Stimulated activated CD4-positive, alpha-beta T cell treated with anti-CD3 and anti-CD28 coated beads, Interleukin-15, amount 100 ng/mL, for 1 hour (primary cell): ENCODE results near the gene ZC3H18.
A peak's percentile ranks its signal among the peaks of the same experiment; 100 is the strongest.

Experiments
- DNase-seq, 2 donors: peaks; one replicate each; pipeline ENCODE4 v3.0.0-alpha.2; 2020; ENCODE audit warnings: low read depth in 1 of 2, low spot score in 1 of 2

ZC3H18 gene

DNA sequence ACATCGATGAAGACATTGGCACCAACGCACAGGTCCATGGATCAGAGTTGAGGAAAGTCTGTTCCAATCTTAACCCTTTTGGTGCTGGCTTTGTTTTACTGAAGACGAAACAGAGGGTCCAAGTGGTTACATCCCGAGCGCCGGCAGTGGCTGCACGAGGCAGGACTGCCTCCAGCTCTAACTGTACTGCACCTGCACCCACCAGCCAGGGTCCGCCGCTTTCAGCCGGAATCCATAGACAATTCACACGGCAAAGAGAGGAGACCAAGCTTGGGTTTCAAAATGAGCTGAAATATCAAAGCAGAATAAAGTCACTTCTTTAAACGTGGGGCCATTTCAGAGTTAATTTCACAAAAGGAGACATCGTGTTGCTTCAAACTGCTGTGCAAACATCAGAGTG is 21.2 kb upstream of the ZC3H18 start:
- no peak for DNase-seq

DNA sequence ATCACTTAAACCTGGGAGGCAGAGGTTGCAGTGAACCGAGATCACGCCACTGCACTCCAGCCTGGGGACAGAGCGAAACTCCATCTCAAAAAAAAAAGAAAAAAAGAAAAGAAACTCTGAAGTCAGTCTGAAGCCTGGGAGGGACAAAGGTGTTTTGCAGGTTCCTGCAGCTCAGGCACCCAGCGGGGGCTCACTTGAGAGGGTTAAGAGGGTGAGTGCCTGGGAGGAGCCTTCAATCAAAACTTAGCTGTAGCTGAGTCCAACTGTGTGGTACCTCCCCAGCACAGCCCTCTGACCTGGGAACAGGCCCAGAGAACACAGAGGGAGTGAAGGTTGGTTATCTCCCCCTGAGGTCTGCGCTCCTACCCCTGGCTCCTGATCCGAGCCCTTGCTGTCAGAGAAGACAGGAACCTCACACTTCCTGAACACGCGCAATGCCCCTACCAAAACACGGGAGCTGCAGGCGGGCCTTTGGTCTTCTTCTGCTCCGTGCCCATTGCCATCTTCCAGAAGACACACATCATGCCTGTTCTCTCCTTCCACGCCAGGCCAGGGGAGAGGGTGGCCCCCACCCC is 20.4 kb upstream of the ZC3H18 start:
- no peak for DNase-seq

DNA sequence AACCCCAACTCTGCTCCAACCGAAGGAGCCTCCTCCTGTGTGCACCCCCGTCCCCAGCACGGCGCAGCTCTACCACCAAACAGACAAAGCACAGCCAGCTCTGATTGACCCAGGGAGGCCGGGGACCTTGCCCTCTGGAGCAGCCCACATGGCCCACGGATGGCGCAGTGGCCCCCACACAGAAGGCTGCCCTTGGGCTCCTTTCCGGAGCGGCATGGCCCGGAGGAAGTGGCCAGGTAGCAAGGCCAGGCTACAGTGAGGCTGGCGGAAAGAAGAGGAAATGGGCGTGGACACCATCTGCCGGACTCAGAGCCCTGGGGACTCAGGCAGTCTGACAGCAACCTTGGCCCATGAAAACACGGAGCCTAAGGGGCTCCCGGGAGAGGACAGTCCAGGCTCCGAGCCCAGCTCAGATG is 19.9 kb upstream of the ZC3H18 start:
- no peak for DNase-seq

DNA sequence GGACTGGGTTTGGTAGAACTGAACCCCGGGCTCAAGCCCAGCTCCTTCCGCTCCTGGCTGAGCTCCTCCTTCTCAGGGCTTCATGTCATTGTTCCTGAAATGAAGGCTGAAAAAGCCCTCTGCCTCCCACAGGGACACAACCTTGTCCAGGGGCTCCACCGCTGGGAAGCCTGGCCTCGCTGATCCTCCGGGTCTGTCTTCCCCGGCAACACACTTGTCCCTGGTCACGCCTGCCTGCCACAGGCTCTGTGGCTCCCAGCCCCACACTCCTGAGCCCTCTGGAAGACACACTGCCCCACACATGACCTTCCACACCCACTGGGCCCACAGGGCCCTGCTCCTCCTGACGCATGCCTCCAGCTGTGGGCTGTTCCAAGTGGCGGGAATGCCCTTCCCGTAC is 18.0 kb upstream of the ZC3H18 start:
- DNase-seq: no peak

DNA sequence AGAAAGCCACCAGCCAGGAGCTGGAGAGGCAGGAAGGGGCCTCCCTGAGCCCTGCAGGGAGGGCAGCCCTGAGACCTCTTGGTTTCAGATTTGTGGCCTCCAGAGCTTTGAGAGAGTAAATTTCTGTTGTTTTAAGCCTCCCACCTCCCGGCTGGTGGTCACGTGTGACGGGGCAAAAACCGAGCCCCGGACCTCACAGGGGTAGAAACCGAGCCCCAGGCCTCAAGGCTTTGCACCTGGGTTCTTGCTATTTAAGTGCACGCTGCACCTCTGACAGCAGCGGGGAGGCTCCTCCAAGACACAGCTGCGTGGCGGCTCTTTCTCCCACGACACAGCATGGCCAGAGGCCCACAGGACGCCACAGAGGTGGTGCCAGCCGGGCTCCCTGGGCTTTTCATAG is 17.4 kb upstream of the ZC3H18 start:
- no peak for DNase-seq

DNA sequence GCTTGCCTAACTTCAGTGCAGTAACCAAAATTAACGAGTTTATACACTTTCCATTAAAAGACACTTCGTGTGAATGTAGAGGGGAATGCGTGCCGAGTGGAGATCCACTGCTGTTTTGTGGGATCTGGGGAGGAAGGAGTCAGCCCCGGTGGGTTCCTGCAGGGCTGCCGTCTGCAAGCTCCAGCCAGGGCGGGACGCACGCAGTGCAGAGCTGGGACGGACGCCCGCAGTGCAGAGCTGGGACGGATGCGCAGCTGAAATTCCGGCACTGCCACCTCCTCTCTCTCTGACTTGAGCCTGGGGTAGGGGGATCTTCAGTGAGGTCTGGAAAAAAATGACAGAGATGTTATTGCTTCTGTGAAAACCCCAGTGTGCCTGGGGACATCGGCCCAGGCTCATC is 16.5 kb upstream of the ZC3H18 start:
- DNase-seq: no peak

DNA sequence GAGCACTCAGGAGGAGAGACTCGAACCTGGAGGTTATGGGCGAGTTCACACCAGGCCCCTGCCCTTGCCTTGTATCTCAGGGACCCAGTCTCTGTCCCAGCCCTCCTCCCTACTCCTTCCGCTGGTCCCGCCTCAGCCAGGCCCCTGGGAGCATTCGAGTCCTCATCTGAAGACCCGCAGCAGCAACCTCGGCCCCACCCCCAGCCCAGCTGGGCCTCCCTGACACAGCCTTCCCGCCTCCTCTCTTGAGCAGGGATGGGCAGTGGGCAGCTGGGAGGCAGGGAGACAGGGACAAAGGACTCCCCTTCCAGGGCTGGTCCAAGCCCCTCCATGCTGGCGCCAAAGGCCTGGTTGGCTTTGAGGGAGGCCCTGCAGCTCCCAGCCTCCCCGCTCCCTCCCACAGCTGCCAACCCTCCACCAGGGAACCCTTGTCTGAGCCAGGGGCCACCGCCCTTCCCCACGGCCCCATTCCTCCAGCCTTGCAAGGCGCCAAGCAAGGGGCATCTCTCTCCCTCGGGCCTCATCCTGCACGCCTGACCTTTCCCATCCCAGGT is 15.4 kb upstream of the ZC3H18 start:
- DNase-seq: no peak

DNA sequence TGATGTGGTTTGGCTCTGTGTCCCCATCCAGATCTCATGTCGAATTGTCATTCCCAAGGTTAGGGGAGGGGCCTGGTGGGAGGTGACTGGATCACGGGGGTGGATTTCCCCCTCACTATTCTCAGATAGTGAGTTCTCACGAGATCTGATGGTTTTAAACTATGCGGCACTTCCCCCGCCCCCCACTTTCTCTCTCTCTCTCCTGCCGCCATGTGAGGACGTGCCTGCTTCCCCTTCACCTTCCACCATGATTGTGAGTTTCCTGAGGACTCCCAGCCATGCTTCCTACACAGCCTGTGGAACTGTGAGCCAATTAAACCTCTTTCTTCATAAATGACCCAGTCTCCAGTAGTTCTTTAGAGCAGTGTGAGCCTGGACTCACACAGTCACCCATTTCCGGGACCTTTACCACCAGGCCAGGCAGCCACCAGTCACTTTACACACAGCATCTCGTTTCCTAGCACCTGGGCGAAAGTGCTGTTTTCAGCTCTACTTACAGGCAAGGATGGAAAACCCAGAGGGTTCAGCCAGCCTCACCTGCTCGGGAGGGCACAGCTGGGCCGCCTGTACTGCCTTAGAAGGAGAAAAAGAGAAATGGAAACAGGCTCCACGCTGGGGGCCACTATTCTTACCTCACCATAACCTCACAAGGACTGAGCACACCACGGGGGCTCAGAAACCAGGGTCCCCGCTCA is 13.8 kb upstream of the ZC3H18 start:
- no peak for DNase-seq

DNA sequence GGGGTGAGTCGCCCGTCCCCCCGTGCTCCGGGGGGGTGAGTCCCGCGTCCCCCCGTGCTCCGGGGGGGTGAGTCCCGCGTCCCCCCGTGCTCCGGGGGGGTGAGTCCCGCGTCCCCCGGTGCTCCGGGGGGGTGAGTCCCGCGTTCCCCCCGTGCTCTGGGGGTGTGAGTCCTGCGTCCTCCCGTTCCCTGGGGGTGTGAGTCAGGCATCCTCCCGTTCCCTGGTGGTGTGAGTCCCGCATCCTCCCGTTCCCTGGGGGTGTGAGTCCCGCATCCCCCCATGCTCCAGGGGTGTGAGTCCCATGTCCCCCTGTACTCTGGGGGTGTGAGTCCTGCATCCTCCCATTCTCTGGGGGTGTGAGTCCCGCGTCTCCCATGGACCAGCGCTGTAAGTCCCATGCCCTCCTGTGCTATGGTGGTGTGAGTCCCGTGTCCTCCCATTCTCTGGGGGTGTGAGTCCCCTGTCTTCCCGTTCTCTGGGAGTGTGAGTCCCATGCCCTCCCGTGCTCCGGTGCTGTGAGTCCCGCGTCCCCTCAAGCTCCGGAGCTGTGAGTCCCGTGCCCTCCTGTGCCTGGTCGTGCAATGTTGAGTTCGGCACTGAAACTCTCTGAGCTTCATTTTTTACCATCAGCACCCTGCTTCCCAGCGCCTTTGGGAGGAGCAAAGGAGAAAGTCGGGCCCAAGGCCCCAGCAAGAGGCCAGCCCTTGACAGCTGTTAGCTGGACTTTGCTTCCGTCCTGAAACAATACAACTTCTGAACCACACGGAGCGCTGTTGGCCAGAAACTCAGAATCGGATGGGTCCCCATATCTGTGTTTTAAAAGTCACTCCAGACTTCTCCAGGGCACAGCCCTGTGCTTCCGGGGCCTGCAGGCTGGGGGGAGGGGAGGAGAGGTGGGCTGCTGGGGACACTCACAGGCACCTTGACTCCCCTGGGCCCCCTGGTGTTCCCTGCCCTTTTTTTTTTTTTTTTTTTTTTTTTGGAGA is 11.5 kb upstream of the ZC3H18 start:
- DNase-seq: no peak

DNA sequence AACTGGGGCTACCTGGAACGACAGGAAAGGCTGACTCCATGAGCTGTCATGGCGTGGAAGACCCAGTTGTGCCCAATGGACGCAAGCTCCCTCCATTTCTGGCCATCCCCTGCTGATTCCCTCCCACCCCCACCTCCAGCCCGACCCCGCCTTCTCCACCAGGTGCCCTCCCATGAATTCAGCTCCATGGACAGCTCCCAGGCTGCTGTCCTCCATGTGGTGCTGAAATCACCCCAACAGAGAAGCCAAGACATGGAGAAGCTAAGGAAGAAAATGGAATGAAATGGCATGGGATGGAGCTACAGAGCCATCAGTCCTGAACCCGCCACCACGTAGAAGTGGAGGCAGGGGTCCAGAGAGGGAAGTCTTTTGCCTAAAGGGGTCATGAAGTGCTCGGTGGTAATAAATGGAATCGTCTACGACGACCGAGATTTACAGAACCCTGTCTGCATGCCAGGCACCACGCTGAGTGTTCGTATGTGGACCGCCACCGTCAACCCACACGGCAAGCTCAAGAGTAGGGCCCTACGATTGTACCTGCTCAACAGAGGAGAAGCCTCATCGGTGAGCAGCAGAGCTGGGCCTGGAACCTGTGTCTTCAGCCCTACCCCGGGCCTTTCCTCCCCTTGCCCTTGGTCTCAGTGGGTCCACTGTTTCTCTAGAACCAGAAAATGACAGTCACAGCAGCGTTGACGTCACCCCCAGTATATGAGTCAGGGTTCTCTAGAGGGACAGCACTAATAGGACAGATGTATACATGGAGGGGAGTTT is 9.3 kb upstream of the ZC3H18 start:
- no peak for DNase-seq

DNA sequence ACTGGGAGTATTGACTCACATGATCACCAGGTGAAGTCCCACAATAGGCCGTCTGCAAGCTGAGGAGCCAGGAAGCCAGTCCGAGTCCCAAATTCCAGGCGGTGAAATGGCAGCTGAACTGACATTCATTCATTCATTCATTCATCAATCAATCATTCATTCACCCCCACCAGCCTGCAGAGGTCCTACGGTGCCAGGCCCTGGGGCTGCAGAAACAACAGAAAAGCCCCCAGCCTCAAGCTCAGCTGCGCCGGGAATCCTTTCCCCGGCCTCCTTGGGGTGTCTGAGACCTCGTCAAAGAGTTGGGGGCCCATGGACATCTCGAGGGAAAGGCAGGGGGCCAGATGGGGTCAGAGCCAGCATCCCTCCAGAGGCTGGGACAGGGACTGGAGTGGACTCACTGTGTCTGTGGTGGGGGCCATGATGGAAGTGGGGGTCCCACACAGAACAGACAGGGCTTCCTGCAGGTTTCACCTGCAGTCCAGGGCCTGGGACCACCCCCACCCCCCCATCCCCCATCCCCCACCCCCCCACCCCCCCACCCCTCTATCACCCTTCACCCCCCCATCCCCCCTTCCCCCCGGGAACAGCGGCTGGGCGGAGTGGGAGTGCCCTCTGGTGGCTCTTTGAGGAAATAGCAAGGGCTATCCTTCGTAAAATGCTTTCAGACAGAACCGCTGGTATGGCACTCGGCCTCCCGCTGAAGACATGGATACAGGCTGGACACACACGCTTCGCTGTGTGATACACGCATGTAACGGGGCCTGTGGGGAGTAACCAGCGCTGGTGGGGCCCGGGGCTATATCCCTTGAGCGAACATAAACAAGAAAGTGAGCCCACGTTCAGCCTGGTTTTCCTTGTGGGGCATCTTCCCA is 8.5 kb upstream of the ZC3H18 start:
- peak; percentile 16 to 34 for DNase-seq

DNA sequence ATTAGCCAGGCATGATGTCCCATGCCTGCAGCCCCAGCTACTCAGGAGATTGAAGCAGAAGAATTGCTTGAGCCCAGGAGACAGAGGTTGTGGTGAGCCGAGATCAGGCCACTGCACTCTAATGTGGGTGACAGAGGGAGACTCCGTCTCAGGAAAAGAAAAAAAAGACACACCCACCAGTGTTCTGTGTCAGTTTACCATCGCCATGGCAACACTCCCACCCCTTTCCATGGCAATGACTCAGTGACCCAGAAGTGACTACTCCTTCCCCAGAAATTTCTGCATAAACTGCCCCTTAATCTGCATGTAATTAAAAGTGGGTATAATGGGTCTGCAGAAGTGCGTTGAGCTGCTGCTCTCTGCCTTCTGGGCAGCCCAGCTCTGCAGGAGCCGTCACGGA is 4.0 kb upstream of the ZC3H18 start:
- peak in 1 of 2 donors; percentile 34 for DNase-seq

DNA sequence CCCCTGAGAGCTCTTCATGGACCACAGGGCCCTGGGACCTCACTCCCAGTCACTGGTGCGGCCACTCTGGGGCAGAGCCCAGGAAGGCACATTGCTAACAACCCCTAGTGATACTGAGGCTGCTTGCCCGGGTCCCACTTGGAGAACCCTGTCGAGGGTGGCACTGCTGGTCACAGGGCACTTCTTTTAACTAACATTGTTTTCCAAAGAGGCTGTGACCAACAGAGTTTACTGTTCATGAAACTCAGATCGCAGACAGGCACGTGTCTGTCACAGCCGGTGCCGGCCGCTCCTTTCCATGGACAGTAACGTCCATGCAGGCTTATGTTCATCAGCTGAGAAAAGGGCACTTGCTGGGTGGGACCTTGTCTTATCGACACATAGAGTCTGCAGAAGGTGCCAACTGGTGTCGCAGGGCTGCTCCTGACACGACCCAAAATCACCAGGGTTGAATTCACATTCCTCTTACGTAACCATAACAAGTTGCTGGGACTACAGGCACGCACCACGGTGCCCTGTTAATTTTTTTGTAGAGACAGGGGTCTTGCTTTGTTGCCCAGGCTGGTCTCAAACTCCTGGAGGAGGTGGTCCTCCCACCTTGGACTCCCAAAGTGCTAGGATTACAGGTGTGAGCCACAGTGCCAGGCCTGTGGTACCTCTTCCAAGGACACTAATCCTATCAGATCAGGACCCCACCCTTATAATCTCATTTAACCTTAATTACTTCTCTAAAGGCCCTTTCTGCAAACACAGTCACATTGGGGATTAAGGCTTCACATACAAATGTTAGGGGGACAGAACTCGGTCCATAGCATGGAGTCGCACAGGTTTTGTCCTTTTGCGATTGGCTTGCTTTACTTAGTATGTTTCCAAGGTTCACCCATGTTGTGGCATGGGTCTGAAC is 1.2 kb upstream of the ZC3H18 start:
- no peak for DNase-seq

DNA sequence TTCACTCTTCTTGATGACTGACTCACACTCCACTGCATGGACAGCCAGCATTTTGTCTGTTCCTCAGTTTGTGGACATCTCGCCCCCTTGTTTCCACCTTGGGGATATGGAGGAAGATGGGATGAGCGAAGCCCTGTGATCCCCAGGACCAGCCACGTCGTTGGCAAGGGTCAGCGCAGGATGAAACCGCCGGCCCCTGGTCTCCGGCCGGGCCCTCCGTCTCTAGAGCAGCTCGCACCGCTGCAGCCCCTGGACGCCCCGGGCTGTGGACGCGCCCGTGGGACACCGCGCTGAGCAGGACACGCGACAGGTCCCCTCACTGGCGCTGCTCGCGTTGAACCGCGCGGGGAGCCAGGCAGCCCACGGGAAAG is 604 bp upstream of the ZC3H18 start:
- no peak for DNase-seq

DNA sequence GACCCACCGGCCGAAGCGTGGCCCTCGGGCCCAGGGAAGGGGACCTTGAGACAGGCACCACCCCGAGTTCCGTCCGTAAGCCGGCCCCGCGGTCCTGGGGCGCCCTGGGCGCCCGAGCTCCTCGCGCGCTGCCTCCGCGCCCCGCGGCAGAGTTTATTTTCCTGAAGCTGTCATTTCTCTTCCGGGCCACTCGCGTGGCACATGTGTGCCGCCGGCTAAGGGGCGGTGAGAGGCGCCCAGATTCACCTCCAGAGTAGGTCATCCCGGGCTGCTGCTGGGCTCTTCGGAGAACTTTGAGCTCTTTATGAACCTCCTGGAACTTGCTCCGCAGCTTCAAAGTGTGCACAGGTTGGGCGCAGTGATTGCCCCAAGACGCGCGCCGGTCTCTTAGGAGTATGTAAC is 489 bp downstream of the ZC3H18 start:
- DNase-seq: peak; percentile 31

DNA sequence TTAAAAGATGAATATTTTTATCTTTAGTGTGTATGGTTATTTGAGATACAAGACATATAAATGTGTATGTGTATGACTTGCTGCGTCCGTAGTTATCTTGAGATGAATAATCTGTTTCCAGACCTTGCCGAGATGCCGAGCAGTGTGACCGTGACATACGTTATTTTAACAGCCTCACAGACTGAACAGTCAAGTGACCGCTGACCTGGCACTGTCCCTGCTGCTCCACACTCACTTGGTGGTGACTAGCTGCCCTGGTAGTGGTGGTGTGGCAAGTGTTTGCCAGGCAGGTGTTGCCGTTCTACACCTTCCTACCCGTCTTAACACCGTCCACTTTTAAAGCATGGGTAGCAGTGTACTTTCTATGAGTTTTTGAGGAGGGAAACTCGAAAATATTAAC is 5.0 kb downstream of the ZC3H18 start:
- DNase-seq: no peak

DNA sequence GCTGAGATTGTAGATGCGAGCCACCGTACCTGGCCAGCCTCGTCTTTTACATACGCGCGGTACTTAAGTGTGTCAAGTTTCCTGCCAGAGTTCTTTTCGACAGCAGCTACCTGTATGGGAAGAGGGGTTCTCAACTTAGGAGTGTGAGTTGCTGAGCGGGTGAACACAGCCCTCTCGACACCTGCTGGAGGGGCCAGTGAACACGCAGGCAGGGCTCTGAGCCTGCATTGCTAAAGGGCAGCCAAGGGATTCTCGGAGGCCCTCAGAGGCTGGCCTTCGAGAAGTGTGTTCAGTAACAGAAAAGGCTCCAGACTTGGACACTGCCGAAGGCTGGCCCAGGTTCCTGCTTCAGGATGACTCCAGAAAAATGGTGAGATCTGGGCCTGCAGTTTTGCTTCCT is 6.1 kb downstream of the ZC3H18 start:
- no peak for DNase-seq

DNA sequence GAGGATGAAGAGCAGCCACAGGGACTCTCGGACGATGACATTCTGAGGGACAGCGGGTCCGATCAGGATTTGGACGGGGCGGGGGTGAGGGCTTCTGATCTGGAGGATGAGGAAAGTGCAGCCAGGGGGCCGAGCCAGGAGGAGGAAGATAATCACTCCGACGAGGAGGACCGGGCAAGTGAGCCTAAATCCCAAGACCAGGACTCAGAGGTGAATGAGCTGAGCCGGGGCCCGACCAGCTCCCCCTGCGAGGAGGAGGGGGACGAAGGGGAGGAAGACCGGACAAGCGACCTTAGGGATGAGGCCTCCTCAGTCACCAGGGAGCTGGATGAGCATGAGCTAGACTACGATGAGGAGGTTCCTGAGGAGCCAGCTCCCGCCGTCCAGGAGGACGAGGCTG is 7.0 kb downstream of the ZC3H18 start:
- DNase-seq: no peak
